RWPE2 (cell line): Measurements from ENCODE around the gene FOXR1.
A peak's percentile ranks its signal among the peaks of the same experiment; 100 is the strongest.

Experiments used
- ATAC-seq: fragments of 200-7000 bp; cut with Tn5 transposase; 3 replicates; pipeline ENCODE4 v1.9.1; 2021; ENCODE audit warnings: low read depth
- DNase-seq: peaks from one replicate; pipeline ENCODE4 v3.0.0-alpha.2; 2020; ENCODE audit warnings: low spot score
- H3K27ac ChIP-seq: fragments of 450-650 bp; 2 replicates; pipeline ENCODE4 v1.5.1; 2017; ENCODE audit warnings: mild to moderate bottlenecking; ENCODE audit not compliant: poor library complexity, severe bottlenecking
- H3K27me3 ChIP-seq: fragments of 250-450 bp; sonication (Bioruptor Pico); 2 replicates; pipeline ENCODE4 v1.5.1; 2021; ENCODE audit warnings: mild to moderate bottlenecking, moderate library complexity; ENCODE audit not compliant: insufficient read depth, poor library complexity, severe bottlenecking
- H3K36me3 ChIP-seq: fragments of 250-450 bp; sonication (Bioruptor Pico); 2 replicates; pipeline ENCODE4 v1.5.1; 2020; ENCODE audit warnings: low read depth, mild to moderate bottlenecking, moderate library complexity
- H3K4me1 ChIP-seq: fragments of 250-450 bp; sonication (Bioruptor Pico); 2 replicates; pipeline ENCODE4 v1.5.1; 2021; ENCODE audit warnings: mild to moderate bottlenecking, moderate library complexity; ENCODE audit not compliant: insufficient read depth, poor library complexity, severe bottlenecking
- H3K4me3 ChIP-seq: fragments of 250-450 bp; sonication (Bioruptor Pico); 2 replicates; pipeline ENCODE4 v1.5.1; 2021; ENCODE audit warnings: mild to moderate bottlenecking, moderate library complexity; ENCODE audit not compliant: severe bottlenecking
- H3K9me3 ChIP-seq: fragments of 250-450 bp; sonication (Bioruptor Pico); 2 replicates; pipeline ENCODE4 v1.5.1; 2021; ENCODE audit warnings: mild to moderate bottlenecking, moderate library complexity; ENCODE audit not compliant: severe bottlenecking
- TF ChIP-seq, protein P1 (sequence below): fragments of 450-650 bp; IDR thresholded peaks from one replicate; pipeline ENCODE4 v1.5.1; 2017; ENCODE audit warnings: mild to moderate bottlenecking, moderate library complexity; ENCODE audit not compliant: poor library complexity, severe bottlenecking

The FOXR1 gene

DNA sequence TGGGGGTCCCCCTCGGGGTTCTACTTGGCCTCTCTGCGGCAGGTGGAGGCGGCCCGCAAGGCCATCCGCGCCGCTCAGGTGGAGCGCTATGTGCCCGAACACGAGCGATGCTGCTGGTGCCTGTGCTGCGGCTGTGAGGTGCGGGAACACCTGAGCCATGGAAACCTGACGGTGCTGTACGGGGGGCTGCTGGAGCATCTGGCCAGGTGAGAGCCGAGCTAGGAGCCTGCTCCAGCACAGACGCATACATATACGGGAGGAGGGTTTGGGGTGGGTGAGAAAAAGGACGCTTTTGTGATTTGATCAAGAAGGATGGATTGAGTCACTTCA is 26.8 kb downstream of the FOXR1 start:
- Histone ChIP-seq H3K36me3 (peaks cover 42% of the 10 kb centered on the region), H3K4me3 (peak overlapping the region; percentile 50), H3K4me1 (peaks cover 10% of the 10 kb centered on the region), H3K27me3 (no peaks in the 10 kb centered on the region), H3K9me3 (no peaks in the 10 kb centered on the region), H3K27ac (peak overlapping the region; percentile 87)
- TF ChIP-seq, protein P1, sequence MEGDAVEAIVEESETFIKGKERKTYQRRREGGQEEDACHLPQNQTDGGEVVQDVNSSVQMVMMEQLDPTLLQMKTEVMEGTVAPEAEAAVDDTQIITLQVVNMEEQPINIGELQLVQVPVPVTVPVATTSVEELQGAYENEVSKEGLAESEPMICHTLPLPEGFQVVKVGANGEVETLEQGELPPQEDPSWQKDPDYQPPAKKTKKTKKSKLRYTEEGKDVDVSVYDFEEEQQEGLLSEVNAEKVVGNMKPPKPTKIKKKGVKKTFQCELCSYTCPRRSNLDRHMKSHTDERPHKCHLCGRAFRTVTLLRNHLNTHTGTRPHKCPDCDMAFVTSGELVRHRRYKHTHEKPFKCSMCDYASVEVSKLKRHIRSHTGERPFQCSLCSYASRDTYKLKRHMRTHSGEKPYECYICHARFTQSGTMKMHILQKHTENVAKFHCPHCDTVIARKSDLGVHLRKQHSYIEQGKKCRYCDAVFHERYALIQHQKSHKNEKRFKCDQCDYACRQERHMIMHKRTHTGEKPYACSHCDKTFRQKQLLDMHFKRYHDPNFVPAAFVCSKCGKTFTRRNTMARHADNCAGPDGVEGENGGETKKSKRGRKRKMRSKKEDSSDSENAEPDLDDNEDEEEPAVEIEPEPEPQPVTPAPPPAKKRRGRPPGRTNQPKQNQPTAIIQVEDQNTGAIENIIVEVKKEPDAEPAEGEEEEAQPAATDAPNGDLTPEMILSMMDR = no peak
- DNase-seq (no peak), ATAC-seq (peak; percentile 40)

DNA sequence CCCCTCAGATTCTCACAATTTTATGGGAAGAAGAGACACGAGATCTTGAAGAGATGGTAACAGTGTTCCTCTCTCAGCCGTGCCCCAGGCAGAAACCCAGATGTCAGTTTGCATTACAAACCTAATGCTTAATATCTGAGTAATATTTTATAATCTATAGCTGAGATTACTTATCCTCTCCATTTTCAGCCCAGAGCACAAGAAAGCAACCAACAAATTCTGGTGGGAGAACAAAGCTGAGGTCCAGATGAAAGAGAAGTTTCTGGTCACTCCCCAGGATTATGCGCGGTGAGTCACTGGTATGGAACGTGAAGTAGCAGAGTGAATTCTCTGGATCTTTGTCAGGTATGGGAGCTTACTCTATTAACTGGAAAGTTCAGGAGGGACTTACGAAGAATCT is 27.3 kb downstream of the FOXR1 start:
- TF ChIP-seq, protein P1 = no peak
- H3K9me3 ChIP-seq = no peaks in the 10 kb centered on the region
- H3K36me3 ChIP-seq = peaks cover 44% of the 10 kb centered on the region
- H3K4me3 ChIP-seq = peak overlapping the region; percentile 50
- peak; percentile 69 for ATAC-seq
- H3K27me3 ChIP-seq = no peaks in the 10 kb centered on the region
- H3K4me1 ChIP-seq = peaks cover 10% of the 10 kb centered on the region
- DNase-seq = no peak
- peak overlapping the region; percentile 87 for H3K27ac ChIP-seq

DNA sequence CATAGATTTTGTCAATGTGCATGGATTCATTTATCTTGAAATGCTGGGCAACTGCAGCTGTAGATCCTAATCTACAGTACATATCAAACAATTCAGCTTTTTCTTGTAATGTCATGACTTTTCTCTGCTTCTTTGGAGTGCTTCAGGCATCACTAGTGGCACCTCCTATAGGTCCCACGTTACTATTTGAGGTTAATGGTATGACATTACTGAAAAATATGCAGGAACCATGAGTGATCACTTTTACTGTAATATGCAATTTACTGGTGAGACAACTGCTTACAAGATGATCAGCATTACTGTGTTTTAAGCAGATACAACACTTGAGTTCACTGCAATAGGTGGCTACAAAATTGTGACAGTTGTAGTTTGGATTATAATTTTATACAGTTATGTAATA is 29.3 kb downstream of the FOXR1 start:
- TF ChIP-seq, protein P1 = no peak
- ATAC-seq (no peak), DNase-seq (no peak)
- H3K4me1 ChIP-seq = peaks cover 10% of the 10 kb centered on the region
- H3K36me3 ChIP-seq = peaks cover 61% of the 10 kb centered on the region
- H3K27me3 ChIP-seq = no peaks in the 10 kb centered on the region
- H3K27ac ChIP-seq = no peak overlapping the region
- no peak overlapping the region for H3K4me3 ChIP-seq
- H3K9me3 ChIP-seq = no peaks in the 10 kb centered on the region

DNA sequence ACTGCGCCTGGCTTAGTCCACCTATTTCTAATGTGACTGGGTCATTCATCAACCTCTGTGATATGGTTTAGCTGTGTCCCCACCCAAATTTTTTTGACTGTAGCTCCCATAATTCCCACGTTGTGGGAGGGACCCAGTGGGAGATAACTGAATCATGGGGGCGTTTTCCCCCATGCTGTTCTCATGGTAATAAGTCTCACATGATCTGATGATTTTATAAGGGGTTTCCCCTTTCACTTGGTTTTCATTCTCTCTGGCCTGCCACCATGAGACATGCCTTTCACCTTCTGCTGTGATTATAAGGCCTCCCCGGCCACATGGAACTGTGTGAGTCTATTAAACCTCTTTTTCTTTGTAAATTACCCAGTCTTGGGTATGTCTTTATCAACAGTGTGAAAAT is 35.1 kb downstream of the FOXR1 start:
- no peak overlapping the region for H3K27ac ChIP-seq
- no peaks in the 10 kb centered on the region for H3K9me3 ChIP-seq
- DNase-seq (no peak), ATAC-seq (no peak)
- TF ChIP-seq, protein P1 = no peak
- no peaks in the 10 kb centered on the region for H3K4me1 ChIP-seq
- H3K27me3 ChIP-seq = no peaks in the 10 kb centered on the region
- H3K4me3 ChIP-seq = no peak overlapping the region
- H3K36me3 ChIP-seq = peaks cover 70% of the 10 kb centered on the region

DNA sequence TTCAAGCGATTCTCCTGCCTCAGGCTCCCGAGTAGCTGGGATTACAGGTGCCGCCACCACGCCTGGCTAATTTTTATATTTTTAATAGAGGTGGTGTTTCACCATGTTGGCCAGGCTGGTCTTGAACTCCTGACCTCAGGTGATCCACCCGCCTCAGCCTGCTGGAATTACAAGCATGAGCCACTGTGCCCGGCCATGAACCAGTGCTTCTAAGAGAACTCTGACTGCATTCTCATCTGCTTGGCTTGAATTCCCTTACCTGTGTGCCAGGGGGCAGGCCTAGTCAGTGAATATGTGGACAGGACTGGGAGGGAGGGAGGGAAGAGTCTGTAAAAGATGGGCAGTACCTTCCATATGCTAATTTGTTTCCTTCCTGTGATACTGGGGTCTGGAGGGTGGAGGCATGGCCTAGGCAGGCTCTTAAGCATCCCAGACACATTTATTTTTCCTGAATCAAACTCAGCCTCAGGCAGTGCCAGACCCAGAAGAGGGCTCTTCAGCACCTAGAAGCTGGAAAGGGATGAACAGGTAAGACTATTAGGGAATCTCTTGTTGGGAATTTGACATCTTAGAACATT is 40.0 kb downstream of the FOXR1 start:
- TF ChIP-seq, protein P1 = no peak
- Histone ChIP-seq H3K4me1 (peaks cover 4% of the 10 kb centered on the region), H3K27ac (no peak overlapping the region), H3K9me3 (no peaks in the 10 kb centered on the region), H3K36me3 (peaks cover 79% of the 10 kb centered on the region), H3K4me3 (no peak overlapping the region), H3K27me3 (no peaks in the 10 kb centered on the region)
- ATAC-seq (0 out of 3 replicates have a peak, but pooled peaks have one; percentile 3), DNase-seq (no peak)
